Neuronal stem cell (in vitro differentiated cells): ENCODE measurements around the gene CFAP251.
"Not testable (repeated sequence)": the region's sequence is repeated elsewhere in the genome, so short reads cannot be mapped to it uniquely, and the experiment has no call there.

Experiments
- DNase-seq: peaks from one replicate; pipeline ENCODE4 v3.0.0-alpha.2; 2013; ENCODE audit warnings: low spot score
- H2AFZ ChIP-seq: one replicate; pipeline ENCODE4 v1.6.1; 2013; ENCODE audit warnings: mild to moderate bottlenecking, low read length, inconsistent platforms
- H2AK5ac ChIP-seq: 2 replicates; pipeline ENCODE4 v1.6.1; 2013; ENCODE audit warnings: low read depth, mild to moderate bottlenecking, inconsistent platforms, low read length, moderate library complexity, mixed read lengths
- H2BK120ac ChIP-seq: 2 replicates; pipeline ENCODE4 v1.6.1; 2013; ENCODE audit warnings: low read depth, mild to moderate bottlenecking, inconsistent platforms, low read length, moderate library complexity, mixed read lengths
- H2BK12ac ChIP-seq: one replicate; pipeline ENCODE4 v1.6.1; 2013; ENCODE audit warnings: low read length, inconsistent platforms
- H2BK15ac ChIP-seq: 2 replicates; pipeline ENCODE4 v1.6.1; 2013; ENCODE audit warnings: mild to moderate bottlenecking, low read length, inconsistent platforms, mixed read lengths
- H2BK5ac ChIP-seq: one replicate; pipeline ENCODE4 v1.6.1; 2013; ENCODE audit warnings: inconsistent platforms, mild to moderate bottlenecking, low read length, moderate library complexity
- H3K14ac ChIP-seq: one replicate; pipeline ENCODE4 v1.6.1; 2013; ENCODE audit warnings: low read length, inconsistent platforms
- H3K18ac ChIP-seq: 2 replicates; pipeline ENCODE4 v1.6.1; 2013; ENCODE audit warnings: low read length, inconsistent platforms
- H3K23ac ChIP-seq: 2 replicates; pipeline ENCODE4 v1.6.1; 2013; ENCODE audit warnings: low read depth, mild to moderate bottlenecking, mixed read lengths, low read length, inconsistent platforms; ENCODE audit not compliant: poor library complexity
- H3K27ac ChIP-seq: replicated peaks from 3 replicates; pipeline ENCODE4 v1.5.1; 2013; ENCODE audit warnings: low read length, inconsistent platforms
- H3K27me3 ChIP-seq, 3 experiments: 2 replicates each; pipeline ENCODE4 v1.6.1; 2013; ENCODE audit warnings: low read length in 3 of 3, mild to moderate bottlenecking in 2 of 3, inconsistent platforms in 1 of 3, low read depth in 1 of 3, mixed read lengths in 1 of 3, moderate library complexity in 1 of 3; ENCODE audit not compliant: control insufficient read depth in 3 of 3, insufficient read depth in 3 of 3
- H3K36me3 ChIP-seq, 2 donors: replicated peaks in 1 of 2; 2 replicates each; pipeline ENCODE4 v1.6.1; 2013; ENCODE audit warnings: low read length in 2 of 2; ENCODE audit not compliant: control insufficient read depth in 2 of 2, insufficient read depth in 2 of 2
- H3K4ac ChIP-seq: 2 replicates; pipeline ENCODE4 v1.6.1; 2013; ENCODE audit warnings: inconsistent platforms, mild to moderate bottlenecking, low read length, moderate library complexity
- H3K4me1 ChIP-seq, 2 donors: 1 replicate in 1 of 2; 2 replicates in 1 of 2; pipeline ENCODE4 v1.6.1; 2013; ENCODE audit warnings: low read length in 2 of 2, low read depth in 1 of 2; ENCODE audit not compliant: control insufficient read depth in 2 of 2, insufficient read depth in 1 of 2
- H3K4me2 ChIP-seq: one replicate; pipeline ENCODE4 v1.6.1; 2013; ENCODE audit warnings: mild to moderate bottlenecking, low read length, inconsistent platforms; ENCODE audit not compliant: insufficient read depth, poor library complexity, severe bottlenecking
- H3K4me3 ChIP-seq, 2 donors: 2 replicates each; pipeline ENCODE4 v1.5.1; 2013; ENCODE audit warnings: low read length in 2 of 2, mild to moderate bottlenecking in 2 of 2, inconsistent platforms in 1 of 2, moderate library complexity in 1 of 2
- H3K79me1 ChIP-seq: one replicate; pipeline ENCODE4 v1.6.1; 2013; ENCODE audit warnings: low read depth, mild to moderate bottlenecking, inconsistent platforms, low read length, moderate library complexity
- H3K9ac ChIP-seq: one replicate; pipeline ENCODE4 v1.6.1; 2013; ENCODE audit warnings: mild to moderate bottlenecking, low read depth, low read length, inconsistent platforms; ENCODE audit not compliant: poor library complexity
- H3K9me3 ChIP-seq, 2 donors: replicated peaks in 1 of 2; 2 replicates each; pipeline versions ENCODE3 to v1.6.1; 2013; ENCODE audit warnings: low read length in 2 of 2, mild to moderate bottlenecking in 2 of 2, inconsistent platforms in 1 of 2, low read depth in 1 of 2, mixed read lengths in 1 of 2, moderate library complexity in 1 of 2; ENCODE audit not compliant: control insufficient read depth in 2 of 2, insufficient read depth in 1 of 2
- H4K8ac ChIP-seq: one replicate; pipeline ENCODE4 v1.6.1; 2013; ENCODE audit warnings: low read depth, mild to moderate bottlenecking, inconsistent platforms, low read length, moderate library complexity
- H4K91ac ChIP-seq: one replicate; pipeline ENCODE4 v1.6.1; 2013; ENCODE audit warnings: low read length, low read depth, mild to moderate bottlenecking, inconsistent platforms; ENCODE audit not compliant: poor library complexity
- WGBS, 2 donors: extraction: QIAGEN DNeasy Blood & Tissue Kit; methylation state at CpG; one replicate each; pipeline ENCODE4 v1.1.7; 2013; ENCODE audit warnings: missing lambda C conversion rate in 2 of 2, mixed read lengths in 1 of 2; ENCODE audit not compliant: insufficient read length in 2 of 2, insufficient replicate concordance in 1 of 2; ENCODE audit errors: extremely low coverage in 2 of 2; 5-methylcytosine and 5-hydroxymethylcytosine counted together

CFAP251 gene

DNA sequence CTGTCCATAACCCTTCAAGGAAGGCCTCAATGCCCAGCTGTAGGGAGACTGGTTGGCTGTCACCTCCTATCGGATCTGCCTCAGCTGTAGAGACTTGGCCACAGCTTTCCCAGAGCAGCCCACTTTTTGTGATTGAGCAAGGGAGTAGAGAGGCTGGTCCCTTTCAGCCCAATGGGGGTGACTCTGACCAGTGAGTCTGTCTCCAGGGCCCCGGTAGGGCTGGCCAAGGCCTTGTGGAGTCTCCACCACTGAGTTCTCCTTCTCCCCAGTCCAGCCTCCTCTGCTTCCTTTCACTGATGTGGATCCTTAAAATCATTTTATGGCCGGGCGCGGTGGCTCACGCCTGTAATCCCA lies 45.2 kb upstream of the CFAP251 start:
- Histone ChIP-seq H3K4ac (no peak overlapping the region), H3K4me1 (no peaks in the 10 kb centered on the region), H3K36me3 (no peaks in the 10 kb centered on the region), H2AFZ (no peak overlapping the region), H4K91ac (no peak overlapping the region), H4K8ac (no peak overlapping the region), H2BK12ac (no peak overlapping the region), H3K27me3 (no peaks in the 10 kb centered on the region), H2BK120ac (no peak overlapping the region), H3K9ac (no peak overlapping the region), H2BK15ac (no peak overlapping the region), H3K14ac (no peak overlapping the region), H3K18ac (no peak overlapping the region), H3K4me2 (no peak overlapping the region), H3K79me1 (no peaks in the 10 kb centered on the region), H3K23ac (no peak overlapping the region), H3K9me3 (peaks cover 0 to 2% of the 10 kb centered on the region in 2 donors), H3K27ac (no peak overlapping the region), H2BK5ac (no peak overlapping the region), H2AK5ac (no peak overlapping the region), H3K4me3 (no peak overlapping the region)
- WGBS, 2 donors = no CpG with 5 or more reads among the region's 6 CpGs
- DNase-seq = no peak

DNA sequence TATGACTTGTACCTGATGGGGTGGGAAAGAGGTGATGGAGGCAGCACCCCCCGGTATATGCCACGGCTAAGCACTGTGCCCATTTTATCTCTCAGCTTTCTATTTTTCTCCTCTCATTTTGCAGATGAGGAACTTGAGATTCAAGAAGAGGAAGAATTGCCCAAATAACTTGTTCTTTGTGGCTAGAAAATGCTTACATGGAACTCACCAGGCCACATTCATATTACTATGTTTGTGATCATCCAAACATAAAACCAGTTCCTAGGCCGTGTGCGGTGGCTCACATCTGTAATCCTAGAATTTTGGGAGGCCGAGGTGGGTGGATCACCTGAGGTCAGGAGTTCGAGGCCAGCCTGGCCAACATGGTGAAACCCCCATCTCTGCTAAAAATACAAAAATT lies 44.3 kb upstream of the CFAP251 start:
- Histone ChIP-seq H2AK5ac (no peak overlapping the region), H3K4me3 (no peak overlapping the region), H3K9me3 (peaks cover 0 to 2% of the 10 kb centered on the region in 2 donors), H3K36me3 (no peaks in the 10 kb centered on the region), H3K27ac (no peak overlapping the region), H2BK12ac (no peak overlapping the region), H3K9ac (no peak overlapping the region), H3K4me2 (no peak overlapping the region), H2BK15ac (no peak overlapping the region), H3K27me3 (no peaks in the 10 kb centered on the region), H2BK5ac (no peak overlapping the region), H3K79me1 (no peaks in the 10 kb centered on the region), H2AFZ (no peak overlapping the region), H3K14ac (no peak overlapping the region), H3K23ac (no peak overlapping the region), H3K4ac (no peak overlapping the region), H2BK120ac (no peak overlapping the region), H3K18ac (no peak overlapping the region), H4K8ac (no peak overlapping the region), H3K4me1 (no peaks in the 10 kb centered on the region), H4K91ac (no peak overlapping the region)
- no CpG with 5 or more reads among the region's 6 CpGs for WGBS, 2 donors
- no peak for DNase-seq

- WGBS, 2 donors = no CpG with 5 or more reads among the region's 6 CpGs
- H4K91ac ChIP-seq = no peak overlapping the region
Measured at GRCh38 chr12:121875582-121875981, 42.8 kb upstream of the CFAP251 start.

GRCh38 chr12:121876080-121876447 lies 42.3 kb upstream of the CFAP251 start:
- not testable (repeated sequence) for H2AK5ac ChIP-seq, H3K9ac ChIP-seq, H2BK5ac ChIP-seq, H3K4me1 ChIP-seq, H3K14ac ChIP-seq, H2BK15ac ChIP-seq, H3K4me3 ChIP-seq, H3K23ac ChIP-seq, H3K18ac ChIP-seq, H3K4ac ChIP-seq, H3K4me2 ChIP-seq, H4K91ac ChIP-seq, H3K79me1 ChIP-seq, H3K36me3 ChIP-seq, H3K9me3 ChIP-seq, H4K8ac ChIP-seq, H2BK120ac ChIP-seq, H2BK12ac ChIP-seq, H2AFZ ChIP-seq, DNase-seq, H3K27me3 ChIP-seq, H3K27ac ChIP-seq
- WGBS, 2 donors = no CpG with 5 or more reads among the region's 8 CpGs

More at GRCh38 chr12:121875582-121875981, 42.8 kb upstream of the CFAP251 start:
- Histone ChIP-seq H2AK5ac (no peak overlapping the region), H3K4me2 (no peak overlapping the region), H3K4me1 (no peaks in the 10 kb centered on the region), H2BK5ac (no peak overlapping the region), H3K36me3 (no peaks in the 10 kb centered on the region), H3K23ac (no peak overlapping the region), H3K27me3 (no peaks in the 10 kb centered on the region), H3K18ac (no peak overlapping the region), H3K79me1 (no peaks in the 10 kb centered on the region), H4K8ac (no peak overlapping the region), H2BK12ac (no peak overlapping the region), H3K9me3 (peaks cover 0 to 2% of the 10 kb centered on the region in 2 donors), H3K14ac (no peak overlapping the region), H3K4ac (no peak overlapping the region), H3K27ac (no peak overlapping the region), H2BK15ac (no peak overlapping the region), H2AFZ (no peak overlapping the region), H3K9ac (no peak overlapping the region), H2BK120ac (no peak overlapping the region), H3K4me3 (no peak overlapping the region)
- no peak for DNase-seq
